ENCODE data around the gene PTK6. TPM values are rescaled to one million over a fixed set of nuclear protein-coding genes. Genes with fewer than 3 reads are reported as not detected.

The PTK6 gene
- total and polyA plus RNA-seq, 2 experiments from 2014 or later: 0.27 to 1.1 TPM

- TF ChIP-seq EZH2 (IDR thresholded peaks at IDR 0.05; ENCODE audit: borderline replicate concordance): no peak
- Histone ChIP-seq H4K20me1 (ENCODE audit: insufficient read depth, poor library complexity, severe bottlenecking) (no peaks in the 10 kb centered on the region), H3K9me3 (ENCODE audit: low read depth) (no peaks in the 10 kb centered on the region), H3K79me2 (no peaks in the 10 kb centered on the region), H3K4me1 (ENCODE audit: insufficient read depth) (peaks cover 8% of the 10 kb centered on the region), H3K4me3 (no peak overlapping the region), H3K4me2 (no peak overlapping the region), H3K27ac (no peak overlapping the region), H3K9me2 (replicated peaks; ENCODE audit: insufficient read depth) (no peaks in the 10 kb centered on the region), H3K36me3 (replicated peaks; ENCODE audit: insufficient read depth, low read depth) (no peaks in the 10 kb centered on the region), H3K27me3 (peaks cover 17% of the 10 kb centered on the region), H2AFZ (no peak overlapping the region)
- 93% methylated on average over 7 of the region's 7 CpGs for WGBS (ENCODE audit: low lambda C conversion rate, missing lambda C conversion rate)
- no peak for DNase-seq (ENCODE audit: low spot score)
Observed at GRCh38 chr20:63494084-63494419, 43.1 kb downstream of the PTK6 start.

GRCh38 chr20:63493563-63494020 is 43.6 kb downstream of the PTK6 start:
- Histone ChIP-seq H3K27ac (no peak overlapping the region), H4K20me1 (ENCODE audit: insufficient read depth, poor library complexity, severe bottlenecking) (no peaks in the 10 kb centered on the region), H3K4me3 (no peak overlapping the region), H3K4me2 (no peak overlapping the region), H3K36me3 (replicated peaks; ENCODE audit: insufficient read depth, low read depth) (no peaks in the 10 kb centered on the region), H3K79me2 (no peaks in the 10 kb centered on the region), H3K27me3 (peaks cover 21% of the 10 kb centered on the region), H3K9me2 (replicated peaks; ENCODE audit: insufficient read depth) (no peaks in the 10 kb centered on the region), H3K9me3 (ENCODE audit: low read depth) (no peaks in the 10 kb centered on the region), H2AFZ (no peak overlapping the region), H3K4me1 (ENCODE audit: insufficient read depth) (peaks cover 7% of the 10 kb centered on the region)
- 78% methylated on average over 13 of the region's 13 CpGs for WGBS (ENCODE audit: low lambda C conversion rate, missing lambda C conversion rate)
- TF ChIP-seq EZH2phosphoT487 (IDR thresholded peaks at IDR 0.05; ENCODE audit: low read depth, severe bottlenecking, unreplicated experiment): no peak
- TF ChIP-seq CTCF (IDR thresholded peaks at IDR 0.05; ENCODE audit: poor library complexity): no peak
- TF ChIP-seq EZH2 (IDR thresholded peaks at IDR 0.05; ENCODE audit: borderline replicate concordance): no peak
- no peak for DNase-seq (ENCODE audit: low spot score)

DNA sequence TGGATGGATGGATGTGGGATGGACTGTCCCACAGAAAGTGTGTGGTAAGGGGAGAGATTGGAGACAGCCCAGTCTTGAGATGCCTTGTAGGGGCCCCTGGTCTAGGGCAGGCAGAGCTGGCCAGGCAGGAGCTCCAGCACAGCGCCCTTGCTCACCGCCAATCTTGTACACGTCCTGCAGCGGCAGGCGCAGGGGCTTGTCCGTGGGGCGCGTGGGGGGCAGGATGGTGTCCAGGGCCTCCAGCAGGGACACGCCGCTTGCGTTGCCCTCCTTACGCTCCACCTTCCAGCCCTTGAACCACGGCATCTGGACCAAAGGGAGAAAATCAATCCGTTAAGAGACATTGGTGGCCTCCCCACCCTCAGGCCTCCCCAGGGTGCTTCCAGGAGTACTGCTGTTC is 44.2 kb downstream of the PTK6 start:
- H3K27ac ChIP-seq: no peak overlapping the region
- no peaks in the 10 kb centered on the region for H4K20me1 ChIP-seq (ENCODE audit: insufficient read depth, poor library complexity, severe bottlenecking)
- H3K4me1 ChIP-seq (ENCODE audit: insufficient read depth): peaks cover 1% of the 10 kb centered on the region
- H3K4me3 ChIP-seq: no peak overlapping the region
- H3K9me2 ChIP-seq (replicated peaks; ENCODE audit: insufficient read depth): no peaks in the 10 kb centered on the region
- no peaks in the 10 kb centered on the region for H3K9me3 ChIP-seq (ENCODE audit: low read depth)
- H3K27me3 ChIP-seq: peaks cover 21% of the 10 kb centered on the region
- no peaks in the 10 kb centered on the region for H3K36me3 ChIP-seq (replicated peaks; ENCODE audit: insufficient read depth, low read depth)
- TF ChIP-seq EZH2 (IDR thresholded peaks at IDR 0.05; ENCODE audit: borderline replicate concordance) (no peak), EZH2phosphoT487 (IDR thresholded peaks at IDR 0.05; ENCODE audit: low read depth, severe bottlenecking, unreplicated experiment) (no peak), CTCF (IDR thresholded peaks at IDR 0.05; ENCODE audit: poor library complexity) (no peak)
- H3K79me2 ChIP-seq: no peaks in the 10 kb centered on the region
- DNase-seq (ENCODE audit: low spot score): no peak
- H3K4me2 ChIP-seq: no peak overlapping the region
- no peak overlapping the region for H2AFZ ChIP-seq
- over 99% methylated on average over 13 of the region's 14 CpGs for WGBS (ENCODE audit: low lambda C conversion rate, missing lambda C conversion rate)

DNA sequence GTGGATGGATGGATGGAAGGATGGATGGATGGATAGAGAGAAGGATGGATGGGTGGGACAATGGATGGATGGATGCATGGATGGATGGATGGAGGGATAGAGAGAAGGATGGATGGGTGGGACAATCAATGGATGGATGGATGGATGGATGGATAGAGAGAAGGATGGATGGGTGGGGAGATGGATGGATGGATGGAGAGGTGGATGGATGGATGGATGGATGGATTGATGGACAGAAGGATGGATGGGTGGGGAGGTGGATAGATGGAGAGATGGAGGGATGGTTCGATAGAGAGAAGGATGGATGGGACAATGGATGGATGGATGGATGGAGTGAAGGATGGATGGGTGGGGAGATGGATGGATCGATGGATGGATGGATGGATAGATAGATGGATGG is 44.7 kb downstream of the PTK6 start:
- Histone ChIP-seq H3K4me1 (ENCODE audit: insufficient read depth) (no peaks in the 10 kb centered on the region), H3K9me2 (replicated peaks; ENCODE audit: insufficient read depth) (no peaks in the 10 kb centered on the region), H3K4me3 (no peak overlapping the region), H4K20me1 (ENCODE audit: insufficient read depth, poor library complexity, severe bottlenecking) (no peaks in the 10 kb centered on the region), H2AFZ (no peak overlapping the region), H3K9me3 (ENCODE audit: low read depth) (no peaks in the 10 kb centered on the region), H3K79me2 (no peaks in the 10 kb centered on the region), H3K4me2 (no peak overlapping the region), H3K27ac (no peak overlapping the region), H3K27me3 (peaks cover 21% of the 10 kb centered on the region), H3K36me3 (replicated peaks; ENCODE audit: insufficient read depth, low read depth) (no peaks in the 10 kb centered on the region)
- no peak for DNase-seq (ENCODE audit: low spot score)
- 94% methylated on average over 2 of the region's 2 CpGs for WGBS (ENCODE audit: low lambda C conversion rate, missing lambda C conversion rate)
- no peak for TF ChIP-seq EZH2phosphoT487 (IDR thresholded peaks at IDR 0.05; ENCODE audit: low read depth, severe bottlenecking, unreplicated experiment)

Data from hepatocyte (in vitro differentiated cells).